ENCODE results near the gene CDK14. TPM values are rescaled to one million over a fixed set of nuclear protein-coding genes. Genes with fewer than 3 reads are reported as not detected.
A peak's percentile ranks its signal among the peaks of the same experiment; 100 is the strongest.

CDK14 gene
- total RNA-seq, 1 donor from 2014 or later, result 52.3 TPM

DNA sequence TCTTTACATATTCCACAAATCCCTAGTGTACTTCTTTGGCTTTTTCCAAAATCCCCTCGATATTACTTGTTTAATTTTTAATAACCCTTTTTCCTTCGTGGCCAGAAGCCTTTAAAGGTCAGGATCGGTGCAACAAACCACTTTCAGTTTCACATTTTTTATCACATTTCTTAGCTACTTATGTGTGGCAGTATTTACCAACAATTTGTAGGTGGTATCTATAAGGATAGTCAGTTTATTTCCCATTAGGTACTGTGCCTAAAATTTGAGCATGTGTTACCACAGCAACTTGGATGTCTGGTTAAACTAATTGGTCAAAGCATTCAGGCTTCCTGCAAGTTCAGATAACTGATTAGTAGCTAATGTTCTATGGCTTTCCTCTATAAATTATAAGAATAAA is 104.9 kb downstream of the CDK14 start:
- H3K4me3 ChIP-seq, result no peak overlapping the region
- H3K27me3 ChIP-seq, result no peaks in the 10 kb centered on the region
- no peak overlapping the region for H3K27ac ChIP-seq
- Mint-ChIP-seq H3K36me3 (peaks cover 5% of the 10 kb centered on the region), H3K4me3 (no peak overlapping the region), H3K27me3 (ENCODE audit: insufficient read depth, low read depth) (peaks cover 2% of the 10 kb centered on the region), H3K27ac (no peak overlapping the region), H3K9me3 (peaks cover under 1% of the 10 kb centered on the region), H3K4me1 (peaks cover 14% of the 10 kb centered on the region)
- H3K4me1 ChIP-seq, result peaks cover 20% of the 10 kb centered on the region
- peaks cover 16% of the 10 kb centered on the region for H4K20me1 ChIP-seq (ENCODE audit: low read depth)
- DNase-seq (ENCODE audit: low spot score), result no peak
- no peaks in the 10 kb centered on the region for H3K9me3 ChIP-seq (ENCODE audit: low read depth)
- no peak overlapping the region for H3K4me2 ChIP-seq
- peaks cover 8% of the 10 kb centered on the region for H3F3A ChIP-seq (ENCODE audit: low read depth)
- no peak overlapping the region for H3K9ac ChIP-seq
- H3K79me2 ChIP-seq (ENCODE audit: low read depth), result peaks cover 29% of the 10 kb centered on the region
- TF ChIP-seq, protein P1, sequence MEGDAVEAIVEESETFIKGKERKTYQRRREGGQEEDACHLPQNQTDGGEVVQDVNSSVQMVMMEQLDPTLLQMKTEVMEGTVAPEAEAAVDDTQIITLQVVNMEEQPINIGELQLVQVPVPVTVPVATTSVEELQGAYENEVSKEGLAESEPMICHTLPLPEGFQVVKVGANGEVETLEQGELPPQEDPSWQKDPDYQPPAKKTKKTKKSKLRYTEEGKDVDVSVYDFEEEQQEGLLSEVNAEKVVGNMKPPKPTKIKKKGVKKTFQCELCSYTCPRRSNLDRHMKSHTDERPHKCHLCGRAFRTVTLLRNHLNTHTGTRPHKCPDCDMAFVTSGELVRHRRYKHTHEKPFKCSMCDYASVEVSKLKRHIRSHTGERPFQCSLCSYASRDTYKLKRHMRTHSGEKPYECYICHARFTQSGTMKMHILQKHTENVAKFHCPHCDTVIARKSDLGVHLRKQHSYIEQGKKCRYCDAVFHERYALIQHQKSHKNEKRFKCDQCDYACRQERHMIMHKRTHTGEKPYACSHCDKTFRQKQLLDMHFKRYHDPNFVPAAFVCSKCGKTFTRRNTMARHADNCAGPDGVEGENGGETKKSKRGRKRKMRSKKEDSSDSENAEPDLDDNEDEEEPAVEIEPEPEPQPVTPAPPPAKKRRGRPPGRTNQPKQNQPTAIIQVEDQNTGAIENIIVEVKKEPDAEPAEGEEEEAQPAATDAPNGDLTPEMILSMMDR (IDR thresholded peaks at IDR 0.05), result no peak
- TF ChIP-seq EZH2phosphoT487 (IDR thresholded peaks at IDR 0.05) (no peak), EZH2 (IDR thresholded peaks at IDR 0.05) (no peak)
- H3K36me3 ChIP-seq, result no peaks in the 10 kb centered on the region
- H2AFZ ChIP-seq (replicated peaks), result no peak overlapping the region

DNA sequence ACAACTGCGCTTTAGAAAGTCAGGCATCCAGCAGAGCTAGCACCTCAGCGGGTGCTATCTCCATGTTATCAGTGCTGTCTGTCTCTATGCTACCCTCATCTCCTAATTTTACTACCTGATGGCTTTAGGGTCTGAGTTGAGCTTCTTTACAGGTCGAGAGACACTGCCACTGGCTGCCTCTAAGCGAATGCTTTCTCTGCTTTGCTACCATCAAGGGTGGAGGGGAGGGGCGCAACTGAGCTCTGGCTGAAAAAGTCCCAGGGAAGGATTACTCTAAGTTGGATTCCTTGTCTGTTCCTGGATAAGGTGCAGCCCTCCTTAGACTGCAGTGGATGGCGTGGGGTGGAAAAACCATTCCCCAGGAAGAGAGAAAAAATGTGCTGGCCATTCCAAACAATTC is 105.7 kb downstream of the CDK14 start:
- no peak overlapping the region for H3K4me3 ChIP-seq
- H3K27me3 ChIP-seq, result no peaks in the 10 kb centered on the region
- H3K4me1 ChIP-seq, result peaks cover 27% of the 10 kb centered on the region
- no peaks in the 10 kb centered on the region for H3K36me3 ChIP-seq
- peaks cover 26% of the 10 kb centered on the region for H3K79me2 ChIP-seq (ENCODE audit: low read depth)
- H3K27ac ChIP-seq, result no peak overlapping the region
- DNase-seq (ENCODE audit: low spot score), result peak; percentile 63
- peaks cover 16% of the 10 kb centered on the region for H4K20me1 ChIP-seq (ENCODE audit: low read depth)
- Mint-ChIP-seq H3K27me3 (ENCODE audit: insufficient read depth, low read depth) (no peaks in the 10 kb centered on the region), H3K4me3 (no peak overlapping the region), H3K4me1 (peaks cover 18% of the 10 kb centered on the region), H3K36me3 (peaks cover 2% of the 10 kb centered on the region), H3K9me3 (no peaks in the 10 kb centered on the region), H3K27ac (no peak overlapping the region)
- peaks cover 8% of the 10 kb centered on the region for H3F3A ChIP-seq (ENCODE audit: low read depth)
- H2AFZ ChIP-seq (replicated peaks), result no peak overlapping the region
- TF ChIP-seq EZH2phosphoT487 (IDR thresholded peaks at IDR 0.05), result no peak
- TF ChIP-seq EZH2 (IDR thresholded peaks at IDR 0.05), result no peak
- TF ChIP-seq, protein P1 (IDR thresholded peaks at IDR 0.05), result no peak
- H3K4me2 ChIP-seq, result peak overlapping the region; percentile 4
- H3K9me3 ChIP-seq (ENCODE audit: low read depth), result no peaks in the 10 kb centered on the region
- no peak overlapping the region for H3K9ac ChIP-seq

DNA sequence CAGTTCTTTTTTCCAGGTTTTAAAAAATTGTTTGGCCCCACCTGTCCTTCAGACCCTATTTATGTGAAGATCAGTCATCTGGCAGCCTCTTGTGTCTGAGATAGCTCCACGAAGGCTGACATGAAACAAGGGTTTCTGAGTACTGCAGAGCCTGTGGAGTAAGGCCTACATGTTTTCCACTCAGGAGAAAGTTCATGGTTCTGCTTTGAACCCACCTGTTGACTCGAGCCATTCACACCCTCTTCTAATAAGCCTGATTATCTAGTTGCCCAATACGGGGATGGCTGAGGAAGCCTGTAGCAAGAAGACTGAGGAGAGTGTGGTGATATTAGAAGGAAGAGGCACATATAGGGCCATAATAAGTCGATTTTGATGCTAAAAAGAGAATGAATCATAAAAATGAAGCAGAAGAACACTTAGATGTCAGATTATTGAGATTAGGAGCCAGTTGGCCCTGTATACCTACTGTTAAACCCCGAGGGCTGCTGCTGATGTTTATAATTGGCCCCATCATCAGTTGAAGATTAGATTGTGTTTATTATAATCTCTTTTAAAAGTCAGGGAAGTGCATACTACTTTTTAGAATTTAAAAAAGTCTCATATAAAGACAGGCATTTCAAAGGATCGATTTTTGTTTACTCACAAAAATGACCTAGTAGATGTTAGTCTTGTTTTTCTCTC is 109.4 kb downstream of the CDK14 start:
- Mint-ChIP-seq H3K4me1 (peaks cover 36% of the 10 kb centered on the region), H3K36me3 (no peaks in the 10 kb centered on the region), H3K27ac (no peak overlapping the region), H3K27me3 (ENCODE audit: insufficient read depth, low read depth) (no peaks in the 10 kb centered on the region), H3K9me3 (no peaks in the 10 kb centered on the region), H3K4me3 (no peak overlapping the region)
- no peaks in the 10 kb centered on the region for H3K9me3 ChIP-seq (ENCODE audit: low read depth)
- TF ChIP-seq EZH2phosphoT487 (IDR thresholded peaks at IDR 0.05), result no peak
- no peak for TF ChIP-seq EZH2 (IDR thresholded peaks at IDR 0.05)
- TF ChIP-seq, protein P1 (IDR thresholded peaks at IDR 0.05), result no peak
- H4K20me1 ChIP-seq (ENCODE audit: low read depth), result peaks cover 15% of the 10 kb centered on the region
- peaks cover 33% of the 10 kb centered on the region for H3K79me2 ChIP-seq (ENCODE audit: low read depth)
- DNase-seq (ENCODE audit: low spot score), result no peak
- no peaks in the 10 kb centered on the region for H3K36me3 ChIP-seq
- no peak overlapping the region for H3K9ac ChIP-seq
- no peak overlapping the region for H2AFZ ChIP-seq (replicated peaks)
- H3K4me2 ChIP-seq, result no peak overlapping the region
- H3F3A ChIP-seq (ENCODE audit: low read depth), result peaks cover 8% of the 10 kb centered on the region
- H3K4me1 ChIP-seq, result peaks cover 51% of the 10 kb centered on the region
- H3K4me3 ChIP-seq, result no peak overlapping the region
- H3K27me3 ChIP-seq, result no peaks in the 10 kb centered on the region
- H3K27ac ChIP-seq, result no peak overlapping the region
